Adrenal gland (tissue), 12 donors: Measurements from ENCODE around the gene THSD4. TPM values are rescaled to one million over a fixed set of nuclear protein-coding genes. Genes with fewer than 3 reads are reported as not detected.

Source experiments
- DNase-seq, 7 donors: peaks; one replicate each; pipeline ENCODE4 v3.0.0-alpha.2; 2019 to 2020
- H3K27ac ChIP-seq, 5 donors: fragments of 200-600 bp; sonication (generic) in 4 of 5; 1 replicate in 3 of 5; 2 replicates in 2 of 5; pipeline versions ENCODE4 v1.5.1 to v1.8.0; 2016 to 2020; ENCODE audit warnings: mild to moderate bottlenecking in 1 of 5
- H3K27me3 ChIP-seq: fragments of 200-600 bp; 2 replicates; pipeline ENCODE4 v1.8.0; 2021
- H3K36me3 ChIP-seq, 2 donors: fragments of 200-600 bp; replicated peaks in 1 of 2; 1 replicate in 1 of 2; 2 replicates in 1 of 2; pipeline versions ENCODE4 v1.5.1 to v1.8.0; 2018 to 2022
- H3K4me1 ChIP-seq, 2 donors: fragments of 200-600 bp; replicated peaks in 1 of 2; 1 replicate in 1 of 2; 2 replicates in 1 of 2; pipeline versions ENCODE4 v1.5.1 to v1.8.0; 2018 to 2021
- H3K4me3 ChIP-seq, 4 donors: fragments of 200-600 bp; sonication (generic) in 3 of 4; one replicate each; pipeline ENCODE4 v1.5.1; 2016 to 2018
- H3K9me3 ChIP-seq, 3 donors: fragments of 200-600 bp; sonication (generic) in 1 of 3; replicated peaks in 1 of 3; 1 replicate in 2 of 3; 2 replicates in 1 of 3; pipeline versions ENCODE4 v1.5.1 to v1.8.0; 2016 to 2021
- CTCF ChIP-seq, 6 experiments: fragments of 450-650 bp in 4 of 6; fragments of 200-600 bp in 2 of 6; sonication (generic) in 1 of 6; IDR thresholded peaks; 1 replicate in 5 of 6; 2 replicates in 1 of 6; pipeline versions ENCODE4 v1.5.1 to v1.8.0; 2016 to 2021; ENCODE audit warnings: antibody characterized with exemption in 6 of 6, mild to moderate bottlenecking in 2 of 6, moderate library complexity in 1 of 6
- POLR2A ChIP-seq, 2 donors: fragments of 450-650 bp; IDR thresholded peaks; one replicate each; pipeline ENCODE4 v1.6.1; 2017; ENCODE audit warnings: antibody characterized with exemption in 2 of 2, mild to moderate bottlenecking in 2 of 2, moderate library complexity in 1 of 2
- WGBS, 4 donors: extraction: QIAGEN DNeasy Blood & Tissue Kit in 2 of 4; methylation state at CpG; one replicate each; pipeline versions ENCODE4 v1.1.5 to v1.1.7; 2013 to 2017; 5-methylcytosine and 5-hydroxymethylcytosine counted together
- intact Hi-C, 2 donors: fragments of 100-400 bp; cut with DNase I; formaldehyde crosslinking; loops; one replicate each; pipeline versions ENCODE4 v1.14.1 to v1.15.0; 2022 to 2023
- polyA plus RNA-seq, 3 donors: library from polyadenylated mRNA; stranded (reverse); fragments of 200-250 nt in 2 of 3; fragments of 350-450 nt in 1 of 3; fragmentation: Illumina TruSeq in 1 of 3; extraction: RNeasy Lipid Tissue Mini Kit (QIAGEN cat#74804) in 1 of 3; gene quantifications; one replicate each; pipeline ENCODE4 v1.2.3, GENCODE V29; 2013 to 2014
- total RNA-seq, 9 donors: library from RNA; depleted of rRNA in 4 of 9; stranded (reverse); fragments of >200 nt in 4 of 9; fragments of 120-200 nt in 1 of 9; fragmentation: NEBNext Ultra II Directional in 1 of 9; extraction: Animal tissue kit (Norgen Biotek cat#: 25700) in 1 of 9; gene quantifications; one replicate each; pipeline versions ENCODE4 v1.1.0 to v1.2.4, GENCODE V29; 2013 to 2023
- donor health status: healthy with polysubstance abuse.
- donor health status: Bipolar disorder and iron deficiency.
- donor health status: DM: yes; HTN: yes; CAD: no.
- donor health status: DM: no; HTN: no; CAD: no.
- donor health status: DM: no; HTN: no; CAD: no.
- donor health status: DM: yes; HTN: yes; CAD: no.

Gene THSD4
- total and polyA plus RNA-seq, 12 donors: 5.3 to 53.2 (median 23.2) TPM

GRCh38 chr15:71812966-71813722, 697.9 kb downstream of the THSD4 start:
- no peaks in the 10 kb centered on the region for H3K36me3 ChIP-seq
- intact Hi-C loops: no loop called here
- WGBS, 4 donors: 93 to 96% (median 95%) methylated on average over 16 of the region's 16 CpGs; no CpG with 5 or more reads in 1 of the 4 donors
- H3K27ac ChIP-seq: no peak overlapping the region
- no peaks in the 10 kb centered on the region for H3K4me1 ChIP-seq
- DNase-seq: no peak
- no peaks in the 10 kb centered on the region for H3K27me3 ChIP-seq
- H3K4me3 ChIP-seq: no peak overlapping the region
- TF ChIP-seq POLR2A (IDR thresholded peaks at IDR 0.05): no peak
- no peak for TF ChIP-seq CTCF (IDR thresholded peaks at IDR 0.05)
- H3K9me3 ChIP-seq: no peaks in the 10 kb centered on the region

- no peak for TF ChIP-seq POLR2A (IDR thresholded peaks at IDR 0.05)
- TF ChIP-seq CTCF (IDR thresholded peaks at IDR 0.05): no peak
- WGBS, 4 donors: 77 to 89% (median 86%) methylated on average over 4 to 9 of the region's 9 CpGs
- Histone ChIP-seq H3K36me3 (no peaks in the 10 kb centered on the region), H3K9me3 (no peaks in the 10 kb centered on the region), H3K27ac (no peak overlapping the region), H3K27me3 (no peaks in the 10 kb centered on the region), H3K4me3 (no peak overlapping the region), H3K4me1 (no peaks in the 10 kb centered on the region)
- DNase-seq: no peak
- intact Hi-C loops: no loop called here
Measured at GRCh38 chr15:71813723-71814470, 698.6 kb downstream of the THSD4 start.

- Histone ChIP-seq H3K27me3 (no peaks in the 10 kb centered on the region), H3K27ac (no peak overlapping the region), H3K4me3 (no peak overlapping the region), H3K4me1 (no peaks in the 10 kb centered on the region), H3K9me3 (no peaks in the 10 kb centered on the region), H3K36me3 (no peaks in the 10 kb centered on the region)
- WGBS, 4 donors: 91 to 98% (median 95%) methylated on average over 3 of the region's 3 CpGs
- intact Hi-C loops: no loop called here
- DNase-seq: no peak
- TF ChIP-seq CTCF (IDR thresholded peaks at IDR 0.05) (no peak), POLR2A (IDR thresholded peaks at IDR 0.05) (no peak)
Measured at GRCh38 chr15:71815301-71815700, 700.0 kb downstream of the THSD4 start.

- H3K9me3 ChIP-seq: peaks cover 0 to 13% (median 0%) of the 10 kb centered on the region in 3 donors
- H3K36me3 ChIP-seq: no peaks in the 10 kb centered on the region
- DNase-seq: no peak
- no peaks in the 10 kb centered on the region for H3K4me1 ChIP-seq
- WGBS, 4 donors: 96 to 97% (median 97%) methylated on average over 10 to 13 of the region's 13 CpGs
- no peaks in the 10 kb centered on the region for H3K27me3 ChIP-seq
- H3K4me3 ChIP-seq: no peak overlapping the region
- intact Hi-C loops: no loop called here
- no peak overlapping the region for H3K27ac ChIP-seq
- no peak for TF ChIP-seq CTCF (IDR thresholded peaks at IDR 0.05)
Measured at GRCh38 chr15:71817351-71817750, 702.1 kb downstream of the THSD4 start.
